PFSK-1 (cell line): ENCODE measurements around the gene AGFG2.

Experiments
- FOXP2 ChIP-seq: optimal IDR thresholded peaks from 2 replicates; pipeline ENCODE3; 2011; ENCODE audit warnings: borderline replicate concordance, control low read depth, inconsistent platforms; ENCODE audit not compliant: insufficient read depth; ENCODE audit errors: extremely low read length, extremely low read depth
- POLR2AphosphoS5 ChIP-seq: IDR thresholded peaks from 2 replicates; pipeline ENCODE4 v1.6.1; 2012; ENCODE audit warnings: low read depth, mild to moderate bottlenecking, control low read depth, low read length, moderate library complexity
- SIN3A ChIP-seq: IDR thresholded peaks from 2 replicates; pipeline ENCODE4 v1.6.1; 2012; ENCODE audit warnings: mild to moderate bottlenecking, low read length, moderate library complexity, borderline replicate concordance; ENCODE audit not compliant: insufficient read depth
- TAF1 ChIP-seq: IDR thresholded peaks from 2 replicates; pipeline ENCODE4 v1.6.1; 2012; ENCODE audit warnings: low read length, control low read depth, borderline replicate concordance; ENCODE audit not compliant: insufficient read depth
- TF ChIP-seq, protein P1 (sequence below), 2 experiments: IDR thresholded peaks; 2 replicates each; pipeline versions ENCODE4 v1.6.1 to v1.8.0; 2011 to 2012; ENCODE audit warnings: low read depth in 2 of 2, low read length in 2 of 2, control low read depth in 1 of 2, inconsistent platforms in 1 of 2, mild to moderate bottlenecking in 1 of 2, moderate library complexity in 1 of 2; ENCODE audit not compliant: insufficient read depth in 1 of 2

Gene AGFG2

DNA sequence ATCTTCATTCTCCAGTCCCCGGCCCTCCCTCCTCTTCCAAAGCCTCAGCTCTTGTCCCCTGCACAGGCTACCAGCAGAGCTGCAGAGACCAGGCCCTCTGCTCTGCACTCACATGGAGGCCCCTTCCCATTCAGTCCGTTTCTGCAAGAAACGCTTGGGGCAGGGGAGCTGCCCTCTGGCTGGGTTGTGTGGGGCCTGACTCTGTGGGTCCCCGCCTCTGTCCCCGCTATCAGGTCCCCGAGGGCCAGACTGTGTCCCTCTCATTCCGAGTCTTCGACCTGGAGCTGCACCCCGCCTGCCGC is 64.7 kb downstream of the AGFG2 start:
- TF ChIP-seq, protein P1, sequence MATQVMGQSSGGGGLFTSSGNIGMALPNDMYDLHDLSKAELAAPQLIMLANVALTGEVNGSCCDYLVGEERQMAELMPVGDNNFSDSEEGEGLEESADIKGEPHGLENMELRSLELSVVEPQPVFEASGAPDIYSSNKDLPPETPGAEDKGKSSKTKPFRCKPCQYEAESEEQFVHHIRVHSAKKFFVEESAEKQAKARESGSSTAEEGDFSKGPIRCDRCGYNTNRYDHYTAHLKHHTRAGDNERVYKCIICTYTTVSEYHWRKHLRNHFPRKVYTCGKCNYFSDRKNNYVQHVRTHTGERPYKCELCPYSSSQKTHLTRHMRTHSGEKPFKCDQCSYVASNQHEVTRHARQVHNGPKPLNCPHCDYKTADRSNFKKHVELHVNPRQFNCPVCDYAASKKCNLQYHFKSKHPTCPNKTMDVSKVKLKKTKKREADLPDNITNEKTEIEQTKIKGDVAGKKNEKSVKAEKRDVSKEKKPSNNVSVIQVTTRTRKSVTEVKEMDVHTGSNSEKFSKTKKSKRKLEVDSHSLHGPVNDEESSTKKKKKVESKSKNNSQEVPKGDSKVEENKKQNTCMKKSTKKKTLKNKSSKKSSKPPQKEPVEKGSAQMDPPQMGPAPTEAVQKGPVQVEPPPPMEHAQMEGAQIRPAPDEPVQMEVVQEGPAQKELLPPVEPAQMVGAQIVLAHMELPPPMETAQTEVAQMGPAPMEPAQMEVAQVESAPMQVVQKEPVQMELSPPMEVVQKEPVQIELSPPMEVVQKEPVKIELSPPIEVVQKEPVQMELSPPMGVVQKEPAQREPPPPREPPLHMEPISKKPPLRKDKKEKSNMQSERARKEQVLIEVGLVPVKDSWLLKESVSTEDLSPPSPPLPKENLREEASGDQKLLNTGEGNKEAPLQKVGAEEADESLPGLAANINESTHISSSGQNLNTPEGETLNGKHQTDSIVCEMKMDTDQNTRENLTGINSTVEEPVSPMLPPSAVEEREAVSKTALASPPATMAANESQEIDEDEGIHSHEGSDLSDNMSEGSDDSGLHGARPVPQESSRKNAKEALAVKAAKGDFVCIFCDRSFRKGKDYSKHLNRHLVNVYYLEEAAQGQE (IDR thresholded peaks at IDR 0.05; ENCODE audit: insufficient read depth in 1 of 2, low read depth in 2 of 2, low read length in 2 of 2), result no peak
- TF ChIP-seq SIN3A, result no peak
- TF ChIP-seq POLR2AphosphoS5, result no peak
- no peak for TF ChIP-seq FOXP2
- TF ChIP-seq TAF1, result no peak

DNA sequence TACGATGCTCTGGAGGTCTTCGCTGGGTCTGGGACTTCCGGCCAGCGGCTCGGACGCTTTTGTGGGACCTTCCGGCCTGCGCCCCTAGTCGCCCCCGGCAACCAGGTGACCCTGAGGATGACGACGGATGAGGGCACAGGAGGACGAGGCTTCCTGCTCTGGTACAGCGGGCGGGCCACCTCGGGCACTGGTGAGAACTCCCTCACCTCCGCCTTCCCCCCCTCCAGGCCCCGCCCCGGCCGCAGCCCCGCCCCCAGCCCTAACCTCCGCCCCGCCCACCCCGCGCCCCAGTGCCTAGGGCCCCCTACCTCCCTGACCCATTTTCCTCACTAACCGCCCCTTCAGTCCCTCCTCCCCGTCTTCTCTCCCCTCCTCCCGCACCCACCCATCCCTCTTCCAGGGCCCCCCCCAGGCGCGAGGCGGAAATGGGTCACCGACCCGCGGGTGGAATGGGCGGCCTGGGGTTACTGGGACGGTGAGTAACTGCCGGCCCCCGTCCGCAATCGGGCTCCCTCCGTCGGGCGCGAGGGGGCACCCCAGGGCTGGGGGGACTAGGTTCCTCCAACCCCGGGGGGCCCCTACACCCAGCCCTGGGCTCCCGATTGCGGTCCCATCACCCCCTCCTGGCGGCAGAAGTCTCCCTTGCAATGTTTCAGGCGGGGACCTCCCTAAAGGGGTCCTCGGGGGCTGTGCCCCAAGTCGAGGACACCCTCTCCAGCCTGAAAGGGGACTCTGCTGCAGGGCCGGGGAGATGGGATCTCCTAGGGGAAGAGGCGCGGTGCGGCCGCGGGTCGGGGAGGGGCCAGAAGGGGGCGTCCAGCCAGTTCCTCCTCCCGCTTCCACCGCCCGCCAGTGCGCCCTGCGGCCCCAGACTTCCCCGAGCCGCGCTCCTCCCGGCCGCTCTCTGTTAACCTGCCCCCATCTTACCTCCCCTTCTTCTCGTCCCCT is 65.3 kb downstream of the AGFG2 start:
- TF ChIP-seq FOXP2 (no peak), POLR2AphosphoS5 (peak; percentile 61; the same call in 1 of the 2 replicates), TAF1 (no peak)

DNA sequence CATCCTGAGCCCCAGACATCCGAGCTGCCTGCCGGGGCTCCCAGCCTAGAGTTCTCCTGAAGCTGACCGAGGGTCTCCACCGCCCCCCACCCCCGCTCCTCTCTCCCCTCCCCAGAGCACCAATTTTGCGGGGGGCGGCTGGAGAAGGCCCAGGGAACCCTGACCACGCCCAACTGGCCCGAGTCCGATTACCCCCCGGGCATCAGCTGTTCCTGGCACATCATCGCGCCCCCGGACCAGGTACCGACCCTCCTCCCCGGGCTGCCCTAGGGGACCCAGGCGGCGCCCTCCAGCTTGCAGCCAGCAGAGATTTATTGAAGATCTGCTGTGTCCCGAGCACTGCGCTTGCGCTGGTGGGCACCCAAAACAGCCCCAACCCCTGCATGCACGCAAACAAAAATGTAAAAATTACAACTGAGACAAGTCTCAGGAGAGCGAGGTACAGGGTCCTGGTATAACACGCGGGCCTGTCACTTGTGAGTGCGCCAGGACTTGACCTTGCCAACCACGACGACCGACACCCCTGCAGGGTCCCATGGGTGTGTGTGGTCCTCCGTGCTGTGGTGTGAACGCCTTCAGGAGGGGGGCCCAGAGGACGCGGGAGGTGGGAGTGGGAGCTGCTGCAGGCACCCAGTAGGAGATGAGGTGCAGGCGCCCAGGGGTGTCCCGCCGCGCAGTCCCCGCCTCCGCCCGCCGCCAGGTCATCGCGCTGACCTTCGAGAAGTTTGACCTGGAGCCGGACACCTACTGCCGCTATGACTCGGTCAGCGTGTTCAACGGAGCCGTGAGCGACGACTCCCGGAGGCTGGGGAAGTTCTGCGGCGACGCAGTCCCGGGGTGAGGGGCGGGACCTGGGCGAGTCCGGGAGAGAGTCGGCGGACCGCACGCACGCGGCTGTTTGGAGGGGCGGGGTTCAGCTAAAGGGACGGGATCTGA is 66.2 kb downstream of the AGFG2 start:
- TF ChIP-seq TAF1 (no peak), SIN3A (no peak), FOXP2 (no peak), POLR2AphosphoS5 (no peak)
- TF ChIP-seq, protein P1 (IDR thresholded peaks at IDR 0.05; ENCODE audit: insufficient read depth in 1 of 2, low read depth in 2 of 2, low read length in 2 of 2), result no peak

DNA sequence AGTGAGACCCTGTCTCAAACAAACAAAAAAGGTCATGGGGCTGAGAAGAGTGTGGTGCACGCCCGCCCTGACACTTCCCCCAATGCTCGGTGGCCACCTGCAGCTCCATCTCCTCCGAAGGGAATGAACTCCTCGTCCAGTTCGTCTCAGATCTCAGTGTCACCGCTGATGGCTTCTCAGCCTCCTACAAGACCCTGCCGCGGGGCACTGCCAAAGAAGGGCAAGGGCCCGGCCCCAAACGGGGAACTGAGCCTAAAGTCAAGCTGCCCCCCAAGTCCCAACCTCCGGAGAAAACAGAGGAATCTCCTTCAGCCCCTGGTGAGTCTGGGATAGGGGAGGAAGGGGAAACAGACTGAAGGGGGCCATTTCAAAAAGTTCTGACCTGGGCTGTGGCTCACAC is 67.3 kb downstream of the AGFG2 start:
- no peak for TF ChIP-seq FOXP2
- TF ChIP-seq, protein P1 (IDR thresholded peaks at IDR 0.05; ENCODE audit: insufficient read depth in 1 of 2, low read depth in 2 of 2, low read length in 2 of 2), result no peak
- no peak for TF ChIP-seq TAF1
- TF ChIP-seq POLR2AphosphoS5, result no peak
- TF ChIP-seq SIN3A, result no peak

DNA sequence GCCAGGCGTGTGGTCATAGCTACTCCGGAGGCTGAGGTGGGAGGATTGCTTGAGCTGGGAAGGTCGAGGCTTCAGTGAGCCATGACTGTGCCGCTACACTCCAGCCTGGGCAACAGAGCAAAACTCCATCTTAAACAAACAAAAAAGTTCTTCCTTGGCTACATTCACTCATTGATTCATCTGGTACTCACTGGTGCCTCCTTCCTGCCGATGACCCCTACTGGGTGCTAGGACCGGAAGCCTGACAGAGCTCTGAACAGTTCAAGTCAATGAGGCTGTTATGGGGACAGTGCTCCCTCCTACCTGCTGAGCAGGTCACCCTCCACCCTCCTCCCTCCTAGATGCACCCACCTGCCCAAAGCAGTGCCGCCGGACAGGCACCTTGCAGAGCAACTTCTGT is 68.1 kb downstream of the AGFG2 start:
- no peak for TF ChIP-seq SIN3A
- no peak for TF ChIP-seq POLR2AphosphoS5
- TF ChIP-seq TAF1, result no peak
- TF ChIP-seq, protein P1 (IDR thresholded peaks at IDR 0.05; ENCODE audit: insufficient read depth in 1 of 2, low read depth in 2 of 2, low read length in 2 of 2), result no peak
